Type B pancreatic cell (in vitro differentiated cells): Measurements from ENCODE around the gene TBC1D1. TPM values are rescaled to one million over a fixed set of nuclear protein-coding genes. Genes with fewer than 3 reads are reported as not detected.

Experiments
- DNase-seq: peaks from one replicate; pipeline ENCODE4 v3.0.0; 2021; ENCODE audit warnings: mixed read lengths; ENCODE audit not compliant: unreplicated experiment; ENCODE audit errors: extremely low spot score
- H3K27ac Mint-ChIP-seq: 2 replicates; pipeline ENCODE4 v1.8.0; 2021; ENCODE audit warnings: mild to moderate bottlenecking, mixed read lengths
- H3K27me3 Mint-ChIP-seq: 2 replicates; pipeline ENCODE4 v1.8.0; 2021; ENCODE audit warnings: mixed read lengths
- H3K36me3 Mint-ChIP-seq: 2 replicates; pipeline ENCODE4 v1.8.0; 2021; ENCODE audit warnings: mixed read lengths
- H3K4me1 Mint-ChIP-seq: one replicate; pipeline ENCODE4 v1.8.0; 2021; ENCODE audit warnings: mixed read lengths; ENCODE audit not compliant: unreplicated experiment
- H3K4me3 Mint-ChIP-seq: 2 replicates; pipeline ENCODE4 v1.8.0; 2021; ENCODE audit warnings: mild to moderate bottlenecking, mixed read lengths
- H3K9me3 Mint-ChIP-seq: 2 replicates; pipeline ENCODE4 v1.8.0; 2021; ENCODE audit warnings: mixed read lengths
- total RNA-seq: library from RNA; stranded (reverse); gene quantifications from 2 replicates; pipeline ENCODE4 v1.2.1, GENCODE V29; 2021; ENCODE audit warnings: low replicate concordance
- TF ChIP-seq, protein P1 (sequence below): fragments of 200-600 bp; sonication (generic); conservative IDR thresholded peaks from 2 replicates; pipeline ENCODE4 v1.5.0; 2021; ENCODE audit warnings: antibody characterized with exemption, mild to moderate bottlenecking

Gene TBC1D1
- total RNA-seq, 1 donor from 2014 or later = 110 TPM

DNA sequence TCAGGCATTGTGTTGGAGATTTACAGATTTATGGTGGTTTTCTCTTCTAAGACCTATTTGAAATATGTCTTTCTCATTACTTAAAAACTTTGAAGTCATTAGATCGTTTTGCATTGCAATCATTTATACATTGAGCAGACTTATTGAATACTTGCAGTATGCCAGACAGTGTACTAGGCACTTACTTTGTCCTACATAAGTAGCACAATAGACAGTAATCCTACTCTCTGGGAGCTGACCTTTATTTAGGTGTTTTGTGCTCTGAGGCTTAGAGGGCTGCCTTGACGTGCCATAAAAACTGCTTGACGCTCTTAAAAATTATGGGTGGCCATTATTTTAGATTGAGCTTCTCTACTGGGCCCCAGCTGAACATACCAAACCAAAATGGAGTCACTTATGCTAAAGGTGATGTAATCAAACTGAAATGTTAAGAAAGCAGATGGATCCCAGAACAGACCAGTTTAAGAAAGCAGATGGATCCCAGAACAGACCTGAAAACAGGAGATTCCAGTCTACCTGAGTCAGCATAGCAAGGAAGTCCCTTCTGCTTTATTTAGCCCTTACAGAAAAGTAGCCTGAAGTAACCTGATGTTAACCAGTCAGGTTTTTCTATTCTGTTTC, 111.7 kb downstream of the TBC1D1 start:
- Mint-ChIP-seq H3K9me3 (no peaks in the 10 kb centered on the region), H3K27me3 (no peaks in the 10 kb centered on the region), H3K4me3 (no peak overlapping the region), H3K36me3 (peaks cover 2% of the 10 kb centered on the region), H3K4me1 (peaks cover 36% of the 10 kb centered on the region), H3K27ac (peak overlapping the region; percentile 52)
- DNase-seq = no peak
- TF ChIP-seq, protein P1, sequence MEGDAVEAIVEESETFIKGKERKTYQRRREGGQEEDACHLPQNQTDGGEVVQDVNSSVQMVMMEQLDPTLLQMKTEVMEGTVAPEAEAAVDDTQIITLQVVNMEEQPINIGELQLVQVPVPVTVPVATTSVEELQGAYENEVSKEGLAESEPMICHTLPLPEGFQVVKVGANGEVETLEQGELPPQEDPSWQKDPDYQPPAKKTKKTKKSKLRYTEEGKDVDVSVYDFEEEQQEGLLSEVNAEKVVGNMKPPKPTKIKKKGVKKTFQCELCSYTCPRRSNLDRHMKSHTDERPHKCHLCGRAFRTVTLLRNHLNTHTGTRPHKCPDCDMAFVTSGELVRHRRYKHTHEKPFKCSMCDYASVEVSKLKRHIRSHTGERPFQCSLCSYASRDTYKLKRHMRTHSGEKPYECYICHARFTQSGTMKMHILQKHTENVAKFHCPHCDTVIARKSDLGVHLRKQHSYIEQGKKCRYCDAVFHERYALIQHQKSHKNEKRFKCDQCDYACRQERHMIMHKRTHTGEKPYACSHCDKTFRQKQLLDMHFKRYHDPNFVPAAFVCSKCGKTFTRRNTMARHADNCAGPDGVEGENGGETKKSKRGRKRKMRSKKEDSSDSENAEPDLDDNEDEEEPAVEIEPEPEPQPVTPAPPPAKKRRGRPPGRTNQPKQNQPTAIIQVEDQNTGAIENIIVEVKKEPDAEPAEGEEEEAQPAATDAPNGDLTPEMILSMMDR = no peak

DNA sequence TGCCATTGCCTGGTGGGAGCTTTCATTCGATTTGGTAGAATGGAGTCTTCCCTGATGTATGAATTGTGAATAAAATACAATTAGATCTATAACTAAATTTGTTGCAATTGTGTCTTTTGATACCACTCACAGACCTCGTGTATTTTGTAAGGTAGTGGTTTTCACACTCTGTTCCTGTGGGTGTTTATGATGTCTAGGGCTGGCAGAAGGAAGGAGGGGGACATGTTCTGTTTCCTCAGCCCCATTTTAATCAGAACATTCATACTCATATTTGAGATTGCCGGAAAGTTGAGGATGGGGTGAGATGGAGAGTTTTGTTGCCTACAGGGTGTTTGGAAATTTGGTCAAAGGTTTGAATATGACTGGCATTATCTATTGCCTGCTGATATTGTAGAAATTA, 112.2 kb downstream of the TBC1D1 start:
- TF ChIP-seq, protein P1 = no peak
- H3K9me3 Mint-ChIP-seq = no peaks in the 10 kb centered on the region
- peaks cover 33% of the 10 kb centered on the region for H3K4me1 Mint-ChIP-seq
- H3K4me3 Mint-ChIP-seq = no peak overlapping the region
- H3K27ac Mint-ChIP-seq = peak overlapping the region; percentile 52
- peaks cover 4% of the 10 kb centered on the region for H3K36me3 Mint-ChIP-seq
- H3K27me3 Mint-ChIP-seq = no peaks in the 10 kb centered on the region
- DNase-seq = no peak

DNA sequence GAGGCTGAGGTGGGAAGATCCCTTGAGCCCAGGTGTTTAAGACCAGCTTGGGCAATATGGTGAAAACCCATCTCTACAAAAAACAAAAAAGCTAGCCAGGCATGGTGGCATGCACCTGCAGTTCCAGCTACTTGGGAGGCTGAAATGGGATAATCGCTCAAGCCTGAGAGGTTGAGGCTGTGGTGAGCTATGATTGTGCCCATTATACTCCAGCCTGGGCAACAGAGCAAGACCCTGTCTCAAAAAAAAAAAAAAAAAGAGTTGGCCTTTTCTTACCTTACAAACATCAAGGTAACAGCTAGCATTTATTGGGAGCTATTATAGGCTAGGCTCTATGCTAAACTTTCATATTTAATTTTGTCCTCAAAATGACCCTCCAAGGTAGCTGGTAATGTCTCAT, 112.7 kb downstream of the TBC1D1 start:
- Mint-ChIP-seq H3K27me3 (no peaks in the 10 kb centered on the region), H3K4me3 (no peak overlapping the region), H3K9me3 (no peaks in the 10 kb centered on the region), H3K4me1 (peaks cover 37% of the 10 kb centered on the region), H3K27ac (no peak overlapping the region), H3K36me3 (peaks cover 4% of the 10 kb centered on the region)
- no peak for DNase-seq
- TF ChIP-seq, protein P1 = no peak

DNA sequence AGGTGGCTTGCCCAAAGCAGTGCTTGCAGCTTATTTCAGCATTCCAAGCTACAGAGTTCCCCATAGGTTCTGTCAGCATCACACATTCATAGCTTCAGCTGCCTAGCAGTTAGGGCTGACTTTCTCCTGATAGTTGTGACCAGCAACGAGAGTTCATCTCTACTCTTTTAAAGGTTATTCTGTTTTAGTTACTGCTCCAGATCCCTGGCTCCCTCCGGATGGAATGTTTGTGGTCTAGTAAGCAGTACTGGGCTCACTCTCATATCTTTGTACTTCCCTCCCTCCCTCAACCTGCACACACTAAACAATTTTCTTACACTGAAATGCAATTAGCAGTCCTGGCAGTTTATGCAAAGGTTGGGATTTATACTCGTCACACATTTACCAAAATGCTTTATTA, 113.2 kb downstream of the TBC1D1 start:
- Mint-ChIP-seq H3K36me3 (peaks cover 4% of the 10 kb centered on the region), H3K4me3 (no peak overlapping the region), H3K9me3 (no peaks in the 10 kb centered on the region), H3K27ac (peak overlapping the region; percentile 3), H3K4me1 (peaks cover 42% of the 10 kb centered on the region), H3K27me3 (no peaks in the 10 kb centered on the region)
- TF ChIP-seq, protein P1 = no peak
- DNase-seq = no peak

DNA sequence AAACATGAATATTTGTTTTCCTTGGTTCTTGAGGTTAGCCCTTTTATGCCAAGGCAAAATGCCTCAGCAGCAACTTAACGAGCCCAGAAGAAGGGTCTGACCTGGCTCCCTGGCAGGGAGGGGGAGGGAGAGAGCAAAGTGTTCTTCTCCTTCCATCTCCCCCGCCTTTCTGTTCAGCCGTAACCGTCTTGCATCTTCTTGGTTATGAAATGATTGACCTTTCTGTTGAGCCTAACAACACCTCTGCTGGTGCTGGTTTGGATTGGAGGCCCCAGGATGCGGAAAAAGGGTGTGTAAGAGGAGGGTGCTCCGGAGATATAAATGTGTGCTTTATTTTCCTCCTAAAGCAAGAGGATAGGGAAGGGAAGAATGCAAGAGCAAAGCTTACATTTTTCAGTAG, 114.0 kb downstream of the TBC1D1 start:
- DNase-seq = no peak
- peak overlapping the region; percentile 56 for H3K27ac Mint-ChIP-seq
- peaks cover 44% of the 10 kb centered on the region for H3K4me1 Mint-ChIP-seq
- peak overlapping the region; percentile 25 for H3K4me3 Mint-ChIP-seq
- H3K9me3 Mint-ChIP-seq = no peaks in the 10 kb centered on the region
- H3K27me3 Mint-ChIP-seq = no peaks in the 10 kb centered on the region
- TF ChIP-seq, protein P1 = no peak
- H3K36me3 Mint-ChIP-seq = peaks cover 4% of the 10 kb centered on the region
